HG03135 (cell line): ENCODE measurements around the gene CSKMT.
"Not testable (repeated sequence)": the region's sequence is repeated elsewhere in the genome, so short reads cannot be mapped to it uniquely, and the experiment has no call there.

Source experiments
- ATAC-seq: cut with Tn5 transposase; IDR thresholded peaks from one replicate; pipeline ENCODE4 v1.9.1; 2021; ENCODE audit warnings: mild to moderate bottlenecking, moderate library complexity; ENCODE audit not compliant: unreplicated experiment

The CSKMT gene

GRCh38 chr11:62687508-62688396 is 22.6 kb downstream of the CSKMT start:
- ATAC-seq, result no peak

GRCh38 chr11:62688491-62688890 is 23.4 kb downstream of the CSKMT start:
- no peak for ATAC-seq

DNA sequence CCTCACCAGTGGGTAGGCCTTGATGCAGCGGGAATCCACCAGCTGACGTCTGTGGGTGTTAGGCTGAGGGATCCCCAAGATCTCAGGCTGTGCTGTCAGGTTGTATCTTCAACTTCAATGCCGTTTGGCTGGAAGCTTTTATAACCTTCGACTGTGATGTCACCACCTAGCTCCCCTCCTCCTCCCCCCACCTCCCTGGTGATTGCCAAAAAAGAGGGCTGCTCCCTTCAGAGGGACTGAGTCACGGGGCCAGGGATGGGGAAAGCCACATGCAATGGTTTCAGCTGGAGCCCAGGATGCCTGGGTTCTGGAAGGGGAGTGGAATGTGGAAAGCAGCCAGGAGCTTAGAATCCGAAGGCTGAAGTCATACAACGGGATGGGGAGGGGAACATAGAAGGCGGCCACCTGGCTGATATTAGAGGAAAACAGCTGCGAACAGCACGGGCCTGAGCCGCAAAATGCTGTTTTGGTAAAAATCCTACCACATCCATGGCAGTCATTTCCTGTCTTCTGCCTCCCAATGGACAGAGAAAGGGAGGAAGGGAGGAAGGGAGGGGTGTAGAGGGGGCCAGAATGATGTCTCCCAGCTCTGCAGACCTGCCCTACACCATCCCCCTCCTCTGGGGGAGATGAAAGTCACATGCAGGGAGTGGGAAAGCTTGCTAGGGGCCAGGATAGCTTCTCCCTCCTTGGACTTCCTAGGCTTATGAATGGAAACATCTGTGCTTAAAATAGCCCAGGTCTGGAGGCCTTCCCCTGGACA is 24.5 kb downstream of the CSKMT start, which contains the start of gene LRRN4CL:
Gene LRRN4CL, minus strand, starts transcription at position 110 of the 763 bp plus-strand sequence. CDS start 1,022 bp downstream, outside the sequence.
- no peak for ATAC-seq

DNA sequence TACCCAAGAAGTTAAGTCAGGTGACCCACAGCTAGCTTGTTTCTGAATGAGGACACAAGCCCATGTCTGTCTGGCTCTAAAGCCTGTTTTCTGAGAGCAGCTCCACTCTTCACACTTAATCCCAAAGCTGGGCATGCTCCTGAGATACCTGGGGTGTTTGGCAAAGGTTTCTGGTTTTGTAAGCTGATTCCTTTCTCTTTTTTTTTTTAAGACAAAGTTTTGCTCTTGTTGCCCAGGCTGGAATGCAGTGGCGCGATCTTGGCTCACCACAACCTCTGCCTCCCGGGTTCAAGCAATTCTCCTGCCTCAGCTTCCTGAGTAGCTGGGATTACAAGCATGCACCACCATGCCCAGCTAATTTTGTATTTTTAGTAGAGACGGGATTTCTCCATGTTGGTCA is 28.5 kb downstream of the CSKMT start:
- not testable (repeated sequence) for ATAC-seq

GRCh38 chr11:62694455-62695167 is 29.5 kb downstream of the CSKMT start:
- ATAC-seq, result no peak

DNA sequence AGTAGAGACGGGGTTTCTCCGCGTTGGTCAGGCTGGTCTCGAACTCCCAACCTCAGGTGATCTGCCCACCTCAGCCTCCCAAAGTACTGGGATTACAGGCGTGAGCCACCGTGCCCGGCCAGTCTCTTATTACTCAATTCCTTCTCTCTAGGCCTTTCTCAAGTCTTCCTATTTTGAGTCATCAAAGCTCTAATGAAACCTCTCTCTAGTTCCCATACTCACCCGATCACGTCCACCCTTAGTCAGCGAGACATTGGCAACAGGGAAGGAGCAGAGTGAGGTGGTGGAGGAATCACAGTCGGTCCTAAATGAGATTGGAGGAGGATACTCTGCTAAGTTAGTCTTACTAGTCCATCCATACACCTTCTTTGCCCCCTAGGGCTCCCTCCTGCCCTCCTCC is 37.1 kb downstream of the CSKMT start:
- no peak for ATAC-seq

DNA sequence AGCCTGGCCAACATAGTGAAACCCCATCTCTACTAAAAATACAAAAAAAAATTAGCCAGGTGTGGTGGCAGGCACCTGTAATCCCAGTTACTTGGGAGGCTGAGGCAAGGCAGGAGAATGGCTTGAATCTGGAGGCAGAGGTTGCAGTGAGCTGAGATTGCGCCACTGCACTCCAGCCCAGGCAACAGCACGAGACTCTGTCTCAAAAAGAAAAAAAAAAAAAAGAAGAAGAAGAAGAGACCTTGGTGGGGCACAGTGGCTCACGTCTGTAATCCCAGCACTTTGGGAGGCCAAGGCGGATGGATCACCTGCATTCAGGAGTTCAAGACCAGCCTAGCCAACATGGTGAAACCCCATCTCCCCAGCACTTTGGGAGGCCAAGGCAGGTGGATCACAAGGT is 38.8 kb downstream of the CSKMT start:
- ATAC-seq, result not testable (repeated sequence)

- no peak for ATAC-seq
Observed at GRCh38 chr11:62705413-62705812, 40.3 kb downstream of the CSKMT start.

- ATAC-seq, result peak; percentile 64
Observed at GRCh38 chr11:62705880-62706849, 41.1 kb downstream of the CSKMT start.

GRCh38 chr11:62706850-62707247 is 41.7 kb downstream of the CSKMT start:
- ATAC-seq, result no peak

- ATAC-seq, result no peak
Observed at GRCh38 chr11:62707277-62707861, 42.3 kb downstream of the CSKMT start, which contains the start of the genes BSCL2 and GNG3. Gene BSCL2 (minus strand): TSS chr11:62707424. CDS start chr11:62707195, 229 bp downstream. Gene GNG3 (plus strand): TSS chr11:62707676. CDS start chr11:62708296, 620 bp downstream.

DNA sequence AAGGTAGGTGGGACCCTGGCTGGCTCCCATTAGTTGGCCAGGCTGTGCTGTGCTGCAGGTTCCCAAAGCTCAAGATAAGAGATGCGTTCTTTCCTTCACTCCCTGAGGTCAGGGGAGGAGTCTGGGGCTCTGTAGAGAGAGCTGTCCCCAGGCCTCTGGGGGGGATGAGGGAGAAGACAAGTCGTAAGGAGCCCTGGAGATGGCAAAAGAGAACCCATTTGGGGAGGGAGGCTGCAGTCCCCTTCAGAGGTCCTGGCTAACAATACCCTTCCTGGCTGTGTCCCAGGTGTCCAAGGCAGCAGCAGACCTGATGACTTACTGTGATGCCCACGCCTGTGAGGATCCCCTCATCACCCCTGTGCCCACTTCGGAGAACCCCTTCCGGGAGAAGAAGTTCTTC is 43.3 kb downstream of the CSKMT start:
- no peak for ATAC-seq

DNA sequence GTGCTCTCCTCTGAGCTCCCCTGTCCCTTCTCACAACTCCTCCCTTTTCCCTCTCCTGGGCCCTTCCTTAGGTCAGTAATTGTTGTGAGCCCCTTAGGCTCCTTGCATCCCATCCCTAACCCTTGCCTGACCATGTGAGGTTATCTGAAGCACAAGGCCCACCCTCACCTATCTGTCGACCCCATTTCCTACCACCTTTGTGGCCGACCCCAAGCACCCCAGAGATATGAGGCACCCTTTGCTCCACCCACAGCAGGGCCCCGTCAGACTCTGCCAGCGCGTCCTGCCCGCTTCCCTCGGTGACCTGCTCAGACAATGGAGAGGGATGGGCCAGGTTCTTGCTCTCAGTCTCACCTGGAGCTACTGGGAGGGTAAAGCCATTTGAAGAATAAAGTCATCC is 43.7 kb downstream of the CSKMT start:
- no peak for ATAC-seq

DNA sequence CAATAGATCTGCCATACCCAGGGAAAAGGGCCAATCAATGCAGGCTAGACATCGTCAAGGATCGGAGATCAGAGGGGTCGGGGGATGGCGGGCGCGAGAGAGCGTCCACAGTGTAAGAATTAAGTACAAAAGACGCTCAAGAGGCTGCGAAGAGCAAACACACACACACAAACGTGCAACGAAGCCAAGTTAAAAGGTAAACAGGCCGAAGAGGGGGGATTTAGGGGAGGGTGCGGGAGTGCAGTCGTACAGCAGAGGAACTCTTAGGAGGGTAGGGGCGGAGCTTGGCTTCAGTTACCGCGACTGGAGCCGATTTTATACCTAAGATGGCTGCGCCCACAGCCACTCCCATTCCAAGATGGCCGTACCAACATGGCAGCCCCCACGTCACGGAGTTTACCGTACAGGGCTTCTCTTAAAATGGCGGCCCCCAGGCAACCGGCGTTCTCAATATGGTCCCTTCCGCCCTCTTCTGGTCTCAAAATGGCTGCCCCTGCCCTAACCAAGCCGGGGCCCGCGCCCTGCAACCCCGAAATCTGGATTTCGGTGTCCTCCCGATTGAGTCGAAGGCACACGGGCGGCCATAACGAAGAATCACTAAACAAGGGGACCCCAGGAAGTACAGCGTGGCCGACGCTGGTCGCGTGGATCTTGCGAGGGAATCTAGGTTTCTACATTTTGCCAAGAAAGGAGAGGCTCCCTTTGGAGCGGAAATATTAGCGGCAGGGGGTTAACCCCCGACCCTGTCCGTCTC is 44.3 kb downstream of the CSKMT start:
- peak; percentile 67 for ATAC-seq

- ATAC-seq, result peak; percentile 12
Observed at GRCh38 chr11:62710001-62710345, 44.9 kb downstream of the CSKMT start.

DNA sequence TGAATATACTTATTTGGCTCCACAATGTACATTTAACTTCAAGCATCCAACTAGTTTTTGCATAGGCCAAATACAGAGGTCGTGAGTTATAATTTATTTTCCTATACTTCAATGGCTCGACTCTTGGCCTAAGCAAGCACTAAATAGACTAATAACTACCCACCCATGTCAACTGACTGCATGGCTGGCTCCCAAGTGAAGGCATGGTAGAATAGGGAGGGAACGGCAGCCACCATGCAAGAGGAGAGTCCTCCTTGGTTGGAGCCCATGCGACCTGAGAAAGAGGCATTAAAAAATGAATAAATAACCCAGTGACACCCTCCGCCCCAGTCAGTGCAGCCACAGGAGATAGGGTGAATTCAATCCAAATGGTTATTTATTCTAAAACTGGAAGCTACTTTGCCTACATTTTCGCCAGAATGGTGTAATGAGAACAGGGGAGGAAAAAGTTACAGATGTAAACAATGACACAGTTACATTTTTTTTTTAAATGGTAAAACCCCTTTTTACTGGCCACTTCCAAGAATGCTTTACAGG is 47.2 kb downstream of the CSKMT start:
- ATAC-seq, result no peak

DNA sequence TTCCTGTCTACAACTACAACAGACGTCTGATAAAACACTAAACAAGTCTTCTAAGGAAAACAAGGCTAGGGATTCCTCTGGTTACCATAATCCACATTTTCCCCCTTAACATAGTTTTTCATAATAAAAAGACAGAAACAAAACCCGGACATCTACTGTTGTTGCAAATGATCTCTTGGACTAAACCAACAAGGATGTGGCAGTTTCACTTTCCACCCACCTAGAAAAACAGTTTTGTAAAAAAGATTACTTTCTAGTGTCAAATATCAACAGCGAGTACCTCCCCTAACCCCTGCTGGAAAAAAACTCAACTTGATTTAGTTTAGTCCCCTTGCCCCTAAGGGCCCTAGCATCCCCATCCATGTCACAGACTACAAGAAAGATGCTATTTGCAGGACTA is 47.7 kb downstream of the CSKMT start:
- no peak for ATAC-seq

GRCh38 chr11:62713343-62713742 is 48.2 kb downstream of the CSKMT start:
- no peak for ATAC-seq
